EL (cell line): ENCODE results near the gene CDK2.
"Not testable (repeated sequence)": the region's sequence is repeated elsewhere in the genome, so short reads cannot be mapped to it uniquely, and the experiment has no call there.

ENCODE experiments used
- DNase-seq: peaks from one replicate; pipeline ENCODE4 v3.0.0-alpha.2; 2016

The CDK2 gene

GRCh38 chr12:55966408-55967281, at the start of gene CDK2:
CDK2 (plus strand) TSS chr12:55966830; CDS start chr12:55967009, 179 bp downstream.
- peak; percentile 89 for DNase-seq

- peak; percentile 82 for DNase-seq
These were observed 47.6 kb upstream of the CDK2 start for GRCh38 chr12:55919032-55919431.

- no peak for DNase-seq
These were observed 44.5 kb upstream of the CDK2 start for GRCh38 chr12:55922126-55922525.

- not testable (repeated sequence) for DNase-seq
These were observed 43.0 kb upstream of the CDK2 start for GRCh38 chr12:55923648-55924047.

GRCh38 chr12:55925371-55925770, 41.3 kb upstream of the CDK2 start:
- no peak for DNase-seq

GRCh38 chr12:55925870-55926737, 40.5 kb upstream of the CDK2 start:
- no peak for DNase-seq

- peak; percentile 95 for DNase-seq
These were observed 39.7 kb upstream of the CDK2 start for GRCh38 chr12:55926738-55927587.

GRCh38 chr12:55927588-55928502, 38.8 kb upstream of the CDK2 start, which contains the start of gene PYM1:
PYM1 (minus strand) TSS chr12:55927894; CDS start chr12:55927761, 133 bp downstream.
- DNase-seq, result peak; percentile 72

- DNase-seq, result no peak
These were observed 37.3 kb upstream of the CDK2 start for GRCh38 chr12:55929306-55929791.

GRCh38 chr12:55930771-55931316, 35.8 kb upstream of the CDK2 start, which contains the start of gene DGKA:
DGKA (plus strand) TSS chr12:55931162; CDS start chr12:55936504, 5,342 bp downstream.
- DNase-seq, result peak; percentile 67

GRCh38 chr12:55931317-55931779, 35.3 kb upstream of the CDK2 start:
- no peak for DNase-seq

GRCh38 chr12:55931780-55932550, 34.7 kb upstream of the CDK2 start:
- DNase-seq, result peak; percentile 44

- DNase-seq, result no peak
These were observed 34.1 kb upstream of the CDK2 start for GRCh38 chr12:55932551-55932910.

- peak; percentile 75 for DNase-seq
These were observed 33.3 kb upstream of the CDK2 start for GRCh38 chr12:55933169-55933798.

- no peak for DNase-seq
These were observed 32.6 kb upstream of the CDK2 start for GRCh38 chr12:55933799-55934742.

- DNase-seq, result no peak
These were observed 31.9 kb upstream of the CDK2 start for GRCh38 chr12:55934773-55935172.

- no peak for DNase-seq
These were observed 30.9 kb upstream of the CDK2 start for GRCh38 chr12:55935738-55936151.

GRCh38 chr12:55937981-55938380, 28.6 kb upstream of the CDK2 start:
- DNase-seq, result no peak
